Measurements from ENCODE around the gene TMPRSS6.

The TMPRSS6 gene

DNA sequence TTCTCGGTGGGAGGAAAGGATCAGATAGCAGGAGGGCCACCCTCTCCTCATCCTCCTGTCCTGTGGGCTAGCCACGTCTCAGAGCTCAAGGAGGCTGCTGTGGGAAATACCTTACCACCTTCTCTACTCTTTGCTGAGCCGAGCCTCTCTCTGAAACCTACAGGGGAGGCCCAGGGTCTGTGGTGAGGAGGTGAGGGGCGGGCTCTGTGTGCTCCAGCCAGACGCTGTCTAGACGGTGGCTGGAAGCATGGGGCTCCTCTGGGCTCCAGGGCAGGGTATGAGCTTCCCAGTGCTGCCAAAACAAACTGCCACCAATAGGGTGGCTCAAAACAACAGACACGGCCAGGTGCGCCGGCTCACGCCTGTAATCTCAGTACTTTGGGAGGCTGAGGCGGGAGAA, 5.5 kb upstream of the TMPRSS6 start:
- DNase-seq (ENCODE audit: low spot score), result no peak

DNA sequence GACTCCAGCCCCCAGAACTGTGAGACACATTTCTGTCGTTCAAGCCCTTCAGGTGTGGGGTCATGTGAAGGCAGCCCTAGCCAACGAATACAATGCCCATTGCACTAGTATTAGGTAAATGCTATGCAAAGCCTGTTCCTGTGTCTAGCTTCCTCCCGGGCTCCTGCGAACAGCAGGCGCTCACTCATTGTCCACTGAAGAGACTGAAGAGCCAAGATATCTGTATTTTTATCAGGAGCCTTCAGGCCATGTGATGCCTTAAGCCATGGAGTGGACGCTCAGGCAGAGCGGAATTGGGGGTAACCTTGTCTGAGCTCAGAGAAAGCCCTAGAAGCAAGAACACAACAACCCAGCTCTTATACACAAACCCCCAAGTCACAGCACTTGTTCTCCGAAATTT, 4.2 kb upstream of the TMPRSS6 start:
- DNase-seq (ENCODE audit: low spot score), result no peak

GRCh38 chr22:37112084-37112728, 2.7 kb upstream of the TMPRSS6 start:
- DNase-seq (ENCODE audit: low spot score), result no peak

DNA sequence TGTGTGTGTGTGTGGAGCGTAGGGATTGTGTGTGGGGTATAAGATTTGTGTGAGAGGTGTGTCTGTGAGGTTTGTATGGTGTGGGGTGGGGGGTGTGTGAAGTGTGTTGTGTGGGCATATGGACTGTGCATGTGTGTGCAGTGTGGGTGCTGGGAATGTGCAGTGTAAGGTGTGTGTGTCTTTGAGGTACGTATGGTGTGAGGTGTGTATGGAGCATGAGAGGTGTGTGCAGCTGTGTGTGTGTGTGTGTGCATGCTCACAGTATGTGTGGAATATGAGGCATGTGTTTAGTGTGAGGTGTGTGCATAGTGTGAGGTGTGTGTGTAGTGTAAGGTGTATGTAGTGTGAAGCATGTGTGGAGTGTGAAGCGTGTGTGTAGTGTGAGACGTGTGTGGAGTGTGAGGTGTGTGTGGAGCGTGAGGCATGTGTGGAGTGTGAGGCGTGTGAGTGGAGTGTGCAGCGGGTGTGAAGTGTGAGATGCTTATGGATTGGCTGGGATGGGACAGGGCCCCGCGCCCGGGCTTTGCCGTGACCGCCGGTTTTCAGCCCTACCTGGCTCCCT, 1.7 kb upstream of the TMPRSS6 start:
- no peak for DNase-seq (ENCODE audit: low spot score)

- DNase-seq (ENCODE audit: low spot score), result no peak
Measured at GRCh38 chr22:37107816-37108621, 1.5 kb downstream of the TMPRSS6 start.

DNA sequence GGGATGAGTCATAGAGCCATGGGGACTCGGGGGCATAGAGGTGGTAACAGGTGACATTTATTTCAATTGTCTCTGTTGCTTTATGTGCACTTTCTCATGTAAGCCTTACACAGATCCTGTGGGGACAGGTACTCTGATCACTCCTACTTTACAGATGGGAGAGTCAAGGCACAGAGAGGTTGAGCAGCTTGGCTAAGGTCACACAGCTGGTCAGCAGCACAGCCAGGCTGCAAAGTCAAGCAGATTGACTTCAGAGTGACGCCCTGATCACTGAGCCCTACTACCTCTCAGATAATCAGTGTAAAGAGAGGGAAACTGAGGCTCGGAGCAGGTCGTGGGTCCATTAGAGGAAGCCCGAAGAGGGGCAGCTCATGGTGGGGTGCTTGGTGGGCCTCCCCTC, 3.5 kb downstream of the TMPRSS6 start:
- DNase-seq (ENCODE audit: low spot score), result no peak

- no peak for DNase-seq (ENCODE audit: low spot score)
Measured at GRCh38 chr22:37105154-37105553, 4.4 kb downstream of the TMPRSS6 start.

GRCh38 chr22:37103656-37104452, 5.7 kb downstream of the TMPRSS6 start:
- no peak for DNase-seq (ENCODE audit: low spot score)

GRCh38 chr22:37103151-37103550, 6.4 kb downstream of the TMPRSS6 start:
- no peak for DNase-seq (ENCODE audit: low spot score)

- no peak for DNase-seq (ENCODE audit: low spot score)
Measured at GRCh38 chr22:37101311-37102066, 8.0 kb downstream of the TMPRSS6 start.

DNA sequence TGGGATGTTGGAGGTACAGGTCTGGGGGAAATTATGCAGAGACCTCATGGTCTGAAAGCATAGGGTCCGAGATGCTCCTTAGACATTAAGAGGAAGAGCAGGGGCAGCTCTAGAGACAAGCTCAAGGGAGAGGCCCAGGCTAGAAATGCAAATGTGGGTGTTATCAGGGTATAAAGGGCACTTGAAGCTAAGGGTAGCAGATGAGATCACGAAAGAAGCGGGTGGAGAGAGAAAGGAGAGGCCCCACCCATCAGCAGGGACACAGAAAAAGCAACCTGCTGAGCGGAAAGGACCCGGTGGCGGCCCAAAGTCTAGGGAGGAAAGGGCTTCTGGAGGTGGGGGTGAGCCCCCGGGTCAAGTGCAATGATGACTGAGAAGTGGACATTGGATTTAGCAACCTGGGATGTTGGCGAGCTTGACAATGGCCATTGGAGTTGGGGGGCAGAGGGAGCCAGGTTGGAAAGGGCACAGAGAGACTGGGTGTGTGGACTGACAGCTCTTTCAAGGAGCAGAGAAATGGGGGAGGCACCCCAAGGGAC, 8.9 kb downstream of the TMPRSS6 start:
- DNase-seq (ENCODE audit: low spot score), result no peak

- DNase-seq (ENCODE audit: low spot score), result no peak
Measured at GRCh38 chr22:37098976-37099591, 10.4 kb downstream of the TMPRSS6 start.

DNA sequence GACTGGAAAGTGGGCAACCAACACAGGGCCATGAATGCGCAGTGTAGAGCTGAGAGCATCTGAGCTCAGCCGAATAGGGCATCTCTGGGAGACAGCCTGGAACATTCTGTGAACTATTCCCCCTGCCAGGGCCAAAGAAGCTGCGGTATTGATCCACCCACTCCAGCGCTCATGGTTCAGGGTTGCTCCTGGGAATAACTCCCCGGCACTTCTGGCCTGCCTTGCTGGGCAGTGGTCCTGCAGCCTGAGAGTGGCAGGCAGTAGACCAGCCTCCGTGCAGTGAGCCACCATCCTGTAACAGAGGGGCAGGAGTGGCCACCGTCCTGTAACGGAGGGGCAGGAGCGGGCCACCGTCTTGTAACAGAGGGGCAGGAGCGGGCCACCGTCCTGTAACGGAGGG, 12.2 kb downstream of the TMPRSS6 start:
- no peak for DNase-seq (ENCODE audit: low spot score)

DNA sequence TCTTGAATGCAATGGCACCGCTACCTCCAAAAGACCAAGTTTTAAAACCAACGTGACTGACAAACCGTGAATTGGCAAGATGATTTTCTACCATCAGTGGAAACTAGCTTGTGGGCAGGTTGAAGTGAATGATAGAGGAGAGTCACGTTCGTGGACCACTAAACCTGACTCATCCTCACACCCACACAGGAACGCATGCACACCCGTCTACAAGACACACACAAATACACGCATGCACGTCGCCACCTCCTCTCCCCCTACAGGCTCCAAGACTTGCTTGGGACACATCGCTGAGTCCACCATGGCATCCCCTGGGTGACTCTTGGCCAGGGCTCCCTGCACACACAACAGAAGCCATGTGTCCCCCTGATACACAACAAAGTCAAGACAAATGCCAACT, 14.4 kb downstream of the TMPRSS6 start:
- no peak for DNase-seq (ENCODE audit: low spot score)

DNA sequence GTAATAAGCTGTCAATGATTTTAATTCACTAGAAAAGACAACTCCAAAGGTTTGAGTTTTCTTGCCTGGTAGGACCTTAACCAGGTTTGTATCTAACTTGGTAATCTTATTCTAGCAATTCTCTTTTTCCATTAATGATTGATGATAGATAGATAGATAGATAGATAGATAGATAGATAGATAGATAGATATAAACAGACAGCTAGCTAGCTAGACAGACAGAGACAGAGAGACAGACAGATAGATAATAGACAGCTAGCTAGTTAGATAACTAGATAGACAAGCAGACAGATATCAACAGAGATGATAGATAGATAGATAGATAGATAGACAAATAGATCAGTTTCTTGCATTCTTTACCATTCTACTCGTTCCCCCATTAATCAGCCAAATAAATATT, 15.3 kb downstream of the TMPRSS6 start:
- DNase-seq (ENCODE audit: low spot score), result no peak

DNA sequence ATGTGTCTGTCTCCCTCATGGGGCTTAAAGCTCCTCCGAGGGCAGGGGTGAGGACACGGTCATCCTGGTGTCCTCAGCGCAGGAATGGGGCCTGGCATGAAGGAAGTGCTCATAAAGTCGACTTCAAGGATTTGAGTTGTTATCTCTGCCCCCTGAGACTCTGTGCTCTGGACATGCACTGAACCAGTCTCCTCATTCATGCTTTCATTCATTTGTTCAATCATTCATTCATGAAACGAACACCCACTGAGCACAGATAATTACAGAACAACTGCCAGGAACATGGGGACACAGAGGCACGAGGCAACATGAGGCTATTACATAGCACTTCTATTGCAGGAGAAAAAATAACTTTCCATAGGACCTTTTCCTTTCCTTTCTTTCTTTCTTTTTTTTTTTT, 16.5 kb downstream of the TMPRSS6 start:
- no peak for DNase-seq (ENCODE audit: low spot score)

DNA sequence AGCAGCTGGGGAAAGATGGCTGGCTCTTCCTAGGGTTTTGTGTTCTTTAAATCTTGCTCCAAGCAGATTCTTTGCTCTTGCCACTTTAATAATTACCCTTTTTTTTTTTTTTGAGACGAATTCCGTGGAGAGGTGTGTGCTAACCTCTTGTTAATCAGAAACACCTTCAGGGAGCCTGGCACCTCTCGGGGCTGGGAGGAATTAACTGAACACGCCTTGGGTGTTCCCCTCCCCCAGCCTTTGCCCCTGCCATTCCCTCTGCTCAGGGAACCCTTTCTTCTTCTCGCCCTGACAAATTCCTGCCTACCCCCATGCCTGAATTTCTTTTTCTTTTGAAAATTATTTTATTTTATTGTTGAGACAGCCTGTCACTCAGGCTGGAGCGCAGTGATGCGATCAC, 17.5 kb downstream of the TMPRSS6 start:
- DNase-seq (ENCODE audit: low spot score), result no peak

GRCh38 chr22:37090920-37091695, 18.4 kb downstream of the TMPRSS6 start:
- no peak for DNase-seq (ENCODE audit: low spot score)

GRCh38 chr22:37089434-37089833, 20.1 kb downstream of the TMPRSS6 start:
- no peak for DNase-seq (ENCODE audit: low spot score)

- no peak for DNase-seq (ENCODE audit: low spot score)
Measured at GRCh38 chr22:37088750-37089408, 20.6 kb downstream of the TMPRSS6 start.
